ENCODE data around the gene TERB1. TPM values are rescaled to one million over a fixed set of nuclear protein-coding genes. Genes with fewer than 3 reads are reported as not detected.

The TERB1 gene
- polyA plus RNA-seq, 1 of the 3 experiments (the other 2 are of a cell fraction): 0.08 TPM

DNA sequence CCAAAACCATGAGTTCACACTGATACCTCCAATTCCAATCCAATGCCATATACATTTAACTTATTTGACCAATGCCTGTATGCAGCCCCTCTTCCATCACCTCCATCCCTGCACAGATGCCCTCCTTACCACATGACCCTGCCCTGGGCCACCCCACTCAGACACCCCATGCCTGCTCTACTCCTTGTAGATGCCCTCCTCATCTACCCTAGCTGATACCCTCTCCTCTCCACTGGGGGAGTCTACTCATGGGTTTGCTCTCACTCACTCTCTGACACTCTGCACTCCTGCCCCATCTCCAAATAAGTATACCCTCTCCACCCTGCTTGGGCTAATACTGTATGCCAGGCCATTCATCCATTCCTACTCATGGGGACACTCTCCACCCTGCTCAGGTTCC, 88.9 kb downstream of the TERB1 start:
- TF ChIP-seq NFIC (IDR thresholded peaks at IDR 0.05; ENCODE audit: borderline replicate concordance): no peak
- no peak for TF ChIP-seq GABPA (IDR thresholded peaks at IDR 0.05; ENCODE audit: low read depth)
- TF ChIP-seq POLR2AphosphoS5 (IDR thresholded peaks at IDR 0.05; ENCODE audit: low read depth, low read length): no peak
- H3F3A ChIP-seq (replicated peaks; ENCODE audit: insufficient read depth): peaks cover 4% of the 10 kb centered on the region
- no peaks in the 10 kb centered on the region for H3K36me3 ChIP-seq (replicated peaks in 1 of 2; ENCODE audit: control insufficient read depth in 1 of 2, insufficient read depth in 2 of 2, low read length in 1 of 2)
- no peaks in the 10 kb centered on the region for H4K20me1 ChIP-seq (ENCODE audit: insufficient read depth)
- H3K9me3 ChIP-seq: no peaks in the 10 kb centered on the region
- DNase-seq: no peak
- no peaks in the 10 kb centered on the region for H3K9me2 ChIP-seq
- no peaks in the 10 kb centered on the region for H3K79me2 ChIP-seq (ENCODE audit: insufficient read depth)
- H2AFZ ChIP-seq (ENCODE audit: low read depth): no peak overlapping the region
- H3K4me2 ChIP-seq: no peak overlapping the region
- ChIA-PET POLR2A (no interaction called here), CTCF (interaction anchor here (1.3 to 1.6 kb wide), 4 partner anchors 10 to 51 kb away, joined by 3 to 4 read pairs (median 4); partner anchors contain the start of gene DYNC1LI2)
- no peak overlapping the region for H3K4me3 ChIP-seq (ENCODE audit: low read depth in 2 of 2, low read length in 1 of 2)
- H3K9ac ChIP-seq: no peak overlapping the region
- H3K27ac ChIP-seq (ENCODE audit: low read depth in 2 of 2, low read length in 1 of 2): no peak overlapping the region
- no peaks in the 10 kb centered on the region for H3K27me3 ChIP-seq (ENCODE audit: insufficient read depth)
- peaks cover 0 to 12% of the 10 kb centered on the region in 2 experiments; a peak in 1 of 4 replicates for H3K4me1 ChIP-seq (ENCODE audit: control insufficient read depth in 1 of 2, insufficient read depth in 2 of 2, low read depth in 1 of 2, low read length in 1 of 2)

DNA sequence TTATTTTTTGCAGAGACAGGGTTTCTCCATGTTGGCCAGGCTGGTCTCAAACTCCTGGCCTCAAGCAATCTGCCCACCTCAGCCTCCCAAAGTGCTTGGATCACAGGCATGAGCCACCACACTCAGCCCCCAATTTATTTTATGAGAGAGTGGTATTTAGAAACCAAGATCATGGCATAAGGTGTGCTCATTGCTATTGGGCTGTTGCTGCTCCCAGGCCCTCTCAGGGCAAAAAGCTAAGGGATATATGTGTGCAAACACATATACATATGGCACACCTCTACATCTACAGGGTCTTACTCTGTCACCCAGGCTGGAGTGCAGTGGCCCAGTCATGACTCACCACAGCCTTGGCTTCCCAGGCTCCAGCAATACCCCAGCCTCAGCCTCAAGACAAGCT, 89.8 kb downstream of the TERB1 start:
- CTCF ChIA-PET: interaction anchor here (0.7 to 2.1 kb wide), 4 partner anchors 17 to 156 kb away, joined by 3 to 7 read pairs (median 5); partner anchors contain the start of gene DYNC1LI2
- no peak for DNase-seq

More for the DNA sequence above, 89.8 kb downstream of the TERB1 start:
- Histone ChIP-seq H3K4me2 (no peak overlapping the region), H3K9me3 (no peaks in the 10 kb centered on the region), H3K27me3 (ENCODE audit: insufficient read depth) (no peaks in the 10 kb centered on the region), H3K4me3 (ENCODE audit: low read depth in 2 of 2, low read length in 1 of 2) (no peak overlapping the region), H3K79me2 (ENCODE audit: insufficient read depth) (no peaks in the 10 kb centered on the region), H3K9ac (no peak overlapping the region), H3K27ac (ENCODE audit: low read depth in 2 of 2, low read length in 1 of 2) (no peak overlapping the region), H3K9me2 (no peaks in the 10 kb centered on the region), H3K4me1 (ENCODE audit: control insufficient read depth in 1 of 2, insufficient read depth in 2 of 2, low read depth in 1 of 2, low read length in 1 of 2) (peaks cover 0 to 7% of the 10 kb centered on the region in 2 experiments; a peak in 1 of 4 replicates), H4K20me1 (ENCODE audit: insufficient read depth) (no peaks in the 10 kb centered on the region), H3F3A (replicated peaks; ENCODE audit: insufficient read depth) (no peaks in the 10 kb centered on the region), H3K36me3 (replicated peaks in 1 of 2; ENCODE audit: control insufficient read depth in 1 of 2, insufficient read depth in 2 of 2, low read length in 1 of 2) (no peaks in the 10 kb centered on the region), H2AFZ (ENCODE audit: low read depth) (no peak overlapping the region)
- no peak for TF ChIP-seq YY1 (IDR thresholded peaks at IDR 0.05; ENCODE audit: low read depth)
- TF ChIP-seq, protein P1, sequence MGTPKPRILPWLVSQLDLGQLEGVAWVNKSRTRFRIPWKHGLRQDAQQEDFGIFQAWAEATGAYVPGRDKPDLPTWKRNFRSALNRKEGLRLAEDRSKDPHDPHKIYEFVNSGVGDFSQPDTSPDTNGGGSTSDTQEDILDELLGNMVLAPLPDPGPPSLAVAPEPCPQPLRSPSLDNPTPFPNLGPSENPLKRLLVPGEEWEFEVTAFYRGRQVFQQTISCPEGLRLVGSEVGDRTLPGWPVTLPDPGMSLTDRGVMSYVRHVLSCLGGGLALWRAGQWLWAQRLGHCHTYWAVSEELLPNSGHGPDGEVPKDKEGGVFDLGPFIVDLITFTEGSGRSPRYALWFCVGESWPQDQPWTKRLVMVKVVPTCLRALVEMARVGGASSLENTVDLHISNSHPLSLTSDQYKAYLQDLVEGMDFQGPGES (IDR thresholded peaks at IDR 0.05; ENCODE audit: low read depth, low read length): no peak
- no peak for TF ChIP-seq TCF12 (IDR thresholded peaks at IDR 0.05)
- TF ChIP-seq, protein P2, sequence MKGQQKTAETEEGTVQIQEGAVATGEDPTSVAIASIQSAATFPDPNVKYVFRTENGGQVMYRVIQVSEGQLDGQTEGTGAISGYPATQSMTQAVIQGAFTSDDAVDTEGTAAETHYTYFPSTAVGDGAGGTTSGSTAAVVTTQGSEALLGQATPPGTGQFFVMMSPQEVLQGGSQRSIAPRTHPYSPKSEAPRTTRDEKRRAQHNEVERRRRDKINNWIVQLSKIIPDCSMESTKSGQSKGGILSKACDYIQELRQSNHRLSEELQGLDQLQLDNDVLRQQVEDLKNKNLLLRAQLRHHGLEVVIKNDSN (IDR thresholded peaks at IDR 0.05; ENCODE audit: borderline replicate concordance, low read depth): no peak
- TF ChIP-seq ELF1 (IDR thresholded peaks at IDR 0.05): no peak
- TF ChIP-seq, protein P3, sequence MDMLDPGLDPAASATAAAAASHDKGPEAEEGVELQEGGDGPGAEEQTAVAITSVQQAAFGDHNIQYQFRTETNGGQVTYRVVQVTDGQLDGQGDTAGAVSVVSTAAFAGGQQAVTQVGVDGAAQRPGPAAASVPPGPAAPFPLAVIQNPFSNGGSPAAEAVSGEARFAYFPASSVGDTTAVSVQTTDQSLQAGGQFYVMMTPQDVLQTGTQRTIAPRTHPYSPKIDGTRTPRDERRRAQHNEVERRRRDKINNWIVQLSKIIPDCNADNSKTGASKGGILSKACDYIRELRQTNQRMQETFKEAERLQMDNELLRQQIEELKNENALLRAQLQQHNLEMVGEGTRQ (IDR thresholded peaks at IDR 0.05; ENCODE audit: borderline replicate concordance, low read depth, low read length): no peak
- TF ChIP-seq, protein P4, sequence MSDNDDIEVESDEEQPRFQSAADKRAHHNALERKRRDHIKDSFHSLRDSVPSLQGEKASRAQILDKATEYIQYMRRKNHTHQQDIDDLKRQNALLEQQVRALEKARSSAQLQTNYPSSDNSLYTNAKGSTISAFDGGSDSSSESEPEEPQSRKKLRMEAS (IDR thresholded peaks at IDR 0.05; ENCODE audit: low read depth): no peak
- TF ChIP-seq RCOR1 (IDR thresholded peaks at IDR 0.05; ENCODE audit: low read length): no peak
- no peak for TF ChIP-seq EP300 (IDR thresholded peaks at IDR 0.05; ENCODE audit: borderline replicate concordance in 1 of 2, low read depth in 1 of 2, low read length in 1 of 2)
- POLR2A ChIA-PET: no interaction called here
